GM18858 (cell line): ENCODE results near the gene XRCC4.
"Not testable (repeated sequence)": the region's sequence is repeated elsewhere in the genome, so short reads cannot be mapped to it uniquely, and the experiment has no call there.

Source experiments
- ATAC-seq: cut with Tn5 transposase; IDR thresholded peaks from one replicate; pipeline ENCODE4 v1.9.1; 2021; ENCODE audit not compliant: unreplicated experiment

The XRCC4 gene

DNA sequence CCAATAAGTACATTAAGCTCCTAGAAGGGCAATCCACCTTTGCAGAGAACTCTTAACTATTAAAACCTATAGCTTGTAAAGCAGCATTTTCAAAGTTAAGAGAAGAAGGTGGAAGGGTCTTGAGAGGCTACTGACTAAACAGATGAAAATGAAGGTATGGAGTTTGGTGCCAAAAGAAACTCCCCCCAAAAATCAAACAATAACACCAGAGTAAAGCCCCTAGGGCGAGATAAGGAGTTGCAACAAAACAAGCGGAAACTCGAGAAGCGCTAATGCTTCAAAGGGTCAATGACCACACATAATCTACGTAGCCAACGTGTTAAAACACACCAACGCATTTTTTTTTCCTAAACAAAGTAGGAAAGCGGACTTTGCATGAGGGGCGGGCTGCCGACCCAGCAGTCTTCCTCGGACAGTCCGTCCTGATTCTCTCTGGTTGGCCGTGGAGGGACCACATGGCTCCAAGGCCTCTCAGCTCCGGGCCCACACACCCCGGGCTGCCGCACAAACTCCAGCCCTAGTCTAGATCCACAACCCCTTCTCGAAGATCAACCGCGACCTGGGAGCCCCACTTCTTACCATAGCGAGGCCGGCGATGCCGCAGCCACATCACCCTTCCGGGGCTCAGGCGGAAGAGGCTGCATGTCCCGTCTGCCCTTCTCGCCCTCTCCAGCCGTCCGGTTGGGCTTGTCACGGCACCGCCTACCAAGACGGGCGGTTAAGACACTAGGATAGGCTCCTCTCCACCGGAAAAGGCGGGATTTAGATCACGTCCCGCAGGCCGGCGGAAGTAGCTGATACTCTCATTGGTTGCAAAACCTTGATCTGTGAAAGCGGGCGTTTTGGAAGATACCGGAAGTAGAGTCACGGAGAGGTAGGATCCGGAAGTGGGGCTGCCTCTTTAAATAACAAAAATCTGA is at the start of gene XRCC4, which contains the start of gene TMEM167A:
Gene XRCC4 (plus strand): TSS at position 806 of the 920 bp plus-strand sequence. CDS start 27,373 bp downstream, outside the sequence.
Gene TMEM167A (minus strand): TSS at position 653 of the 920 bp plus-strand sequence. CDS start 71 bp downstream, at position 582.
- ATAC-seq = peak; percentile 96

DNA sequence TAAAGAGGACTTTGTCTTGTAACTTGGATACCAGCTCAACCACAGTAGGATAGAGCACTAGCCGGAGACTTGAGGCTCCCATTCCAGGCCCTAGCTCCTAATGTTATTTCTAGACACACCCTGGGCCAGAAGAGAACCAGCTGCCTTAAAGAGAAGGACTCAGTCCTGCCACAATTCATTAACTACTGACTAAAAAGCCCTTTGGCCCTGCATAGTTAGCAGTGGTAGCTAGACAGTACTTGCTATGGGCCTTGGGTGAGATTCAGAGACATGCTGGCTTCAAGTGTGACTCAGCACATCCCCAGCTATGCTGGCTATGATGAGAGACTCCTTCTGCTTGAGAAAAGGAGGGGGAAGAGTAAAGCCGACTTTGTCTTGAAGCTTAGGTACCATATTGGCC is 47.4 kb upstream of the XRCC4 start:
- ATAC-seq = no peak

- ATAC-seq = no peak
Measured at GRCh38 chr5:83031381-83031780, 46.0 kb upstream of the XRCC4 start.

GRCh38 chr5:83034036-83034435 is 43.3 kb upstream of the XRCC4 start:
- no peak for ATAC-seq

DNA sequence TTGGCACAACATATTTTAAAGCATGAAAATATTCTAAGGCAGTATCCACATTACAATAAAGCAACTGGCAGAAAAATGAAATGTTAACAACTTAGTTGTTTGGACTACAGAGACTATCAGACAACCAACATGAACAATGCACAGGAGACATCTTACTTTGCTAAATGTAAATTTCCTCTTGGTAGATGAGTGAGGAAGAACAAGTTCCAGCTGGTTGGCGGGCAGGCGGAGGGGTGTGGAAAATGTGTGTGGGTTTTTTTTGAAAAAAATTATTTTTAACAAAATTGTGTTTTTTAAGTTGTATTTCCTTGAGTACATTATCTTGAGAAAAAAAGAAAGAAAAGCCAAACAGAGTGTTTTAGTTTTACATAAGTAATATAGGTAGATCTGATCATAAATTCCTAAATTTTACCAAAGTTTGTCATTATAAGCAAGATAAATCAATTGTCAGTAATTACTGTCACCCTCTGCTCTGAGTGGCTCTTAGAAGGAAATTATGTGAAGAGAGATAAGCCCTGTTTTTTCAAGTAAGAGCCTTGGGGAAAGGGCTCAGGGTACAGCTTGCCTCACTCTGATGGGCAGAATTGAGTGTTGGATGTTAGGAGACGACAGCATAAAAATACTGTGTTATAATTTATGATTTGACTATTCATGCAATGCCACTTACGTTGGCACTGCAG is 42.7 kb upstream of the XRCC4 start:
- no peak for ATAC-seq

DNA sequence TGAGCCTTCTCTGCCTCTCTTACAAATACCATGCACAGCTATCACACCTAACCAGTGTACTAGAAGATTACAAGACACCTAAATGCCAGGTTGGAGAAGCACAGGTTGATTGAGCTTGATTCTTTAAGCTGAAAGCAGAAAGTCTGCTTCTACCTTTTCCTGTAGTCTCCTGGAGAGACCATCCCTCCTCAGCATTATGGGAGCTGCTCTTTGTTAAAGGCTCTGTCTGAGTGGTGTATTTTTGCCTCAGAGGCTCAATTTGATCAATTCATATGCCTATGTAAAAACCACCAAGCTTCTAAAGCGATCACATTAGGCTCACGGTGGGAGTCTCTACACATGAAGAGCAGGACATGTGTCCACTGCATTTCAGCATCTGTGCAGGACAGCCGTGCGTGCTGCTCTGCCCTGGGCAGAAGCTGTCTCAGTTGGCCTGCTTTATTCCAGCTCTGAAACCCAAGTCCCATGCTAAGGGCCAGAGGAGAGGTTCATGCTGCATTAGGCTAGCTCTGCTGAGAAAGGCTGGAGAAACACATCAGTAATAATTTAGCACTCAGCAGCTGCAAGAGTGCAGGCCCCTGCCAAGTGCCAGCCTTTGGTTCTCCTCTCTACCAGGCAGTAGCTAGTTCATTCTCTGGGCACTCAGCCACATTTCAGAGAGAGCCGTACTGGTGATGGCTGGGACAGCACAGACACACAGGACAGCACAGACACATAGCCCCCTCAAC is 41.8 kb upstream of the XRCC4 start:
- no peak for ATAC-seq

GRCh38 chr5:83036991-83037575 is 40.3 kb upstream of the XRCC4 start:
- ATAC-seq = no peak

DNA sequence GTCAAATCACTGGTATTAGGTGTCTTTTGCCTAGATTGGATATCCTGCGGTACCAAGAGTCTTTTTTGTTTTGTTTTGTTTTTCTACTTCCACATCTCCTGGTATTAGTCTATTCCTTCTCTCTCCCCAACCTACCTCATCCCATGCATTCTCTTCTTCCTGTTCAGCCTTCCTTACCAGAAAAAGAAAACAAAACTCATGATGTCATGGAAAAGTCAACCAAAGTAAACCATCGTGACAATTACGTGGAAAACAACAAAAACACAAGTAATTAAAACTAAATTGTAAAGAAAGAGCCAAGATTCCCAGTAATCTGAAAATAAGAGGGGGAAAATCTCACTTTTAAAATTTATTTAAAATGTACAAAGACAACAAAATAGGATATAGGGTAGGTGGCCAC is 38.4 kb upstream of the XRCC4 start:
- no peak for ATAC-seq

DNA sequence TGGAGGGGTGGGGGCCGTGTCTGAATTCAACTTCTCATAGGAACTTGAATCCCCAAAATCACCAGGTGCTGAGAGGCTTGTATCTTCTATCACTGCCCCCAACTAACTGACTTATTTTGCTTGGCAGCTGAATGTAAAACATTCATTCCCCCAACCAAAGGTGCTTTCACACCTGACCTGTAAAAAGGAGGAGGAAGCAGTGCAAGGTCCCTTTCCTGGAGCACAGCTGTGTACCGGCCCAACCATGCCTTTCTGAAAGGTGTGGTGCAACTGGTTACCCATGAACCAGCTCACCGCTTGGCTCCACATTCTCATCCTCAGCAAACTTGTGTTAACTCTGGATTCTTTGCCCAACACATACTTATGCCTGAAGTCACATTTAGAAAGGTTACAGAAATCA is 34.8 kb upstream of the XRCC4 start:
- ATAC-seq = no peak

- no peak for ATAC-seq
Measured at GRCh38 chr5:83044926-83045325, 32.4 kb upstream of the XRCC4 start.

DNA sequence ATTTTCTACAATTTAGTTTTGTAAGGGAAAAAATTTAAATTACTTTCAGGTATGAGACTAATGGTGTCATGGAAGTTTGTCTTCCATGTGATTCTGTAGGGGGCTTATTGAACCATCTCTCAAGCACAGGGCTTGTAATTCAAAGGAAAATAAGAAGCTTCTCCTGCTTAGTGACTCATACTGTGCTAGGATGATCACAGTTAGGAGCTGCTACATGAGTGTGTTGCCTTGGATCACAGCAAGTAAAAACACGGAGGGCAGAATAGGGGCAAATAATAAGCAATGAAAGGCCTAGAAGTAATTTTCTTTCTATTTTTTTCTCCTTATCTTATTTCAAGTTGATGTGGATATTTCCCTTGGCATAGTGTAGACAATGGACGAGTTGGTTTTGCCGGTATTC is 29.1 kb upstream of the XRCC4 start:
- no peak for ATAC-seq

DNA sequence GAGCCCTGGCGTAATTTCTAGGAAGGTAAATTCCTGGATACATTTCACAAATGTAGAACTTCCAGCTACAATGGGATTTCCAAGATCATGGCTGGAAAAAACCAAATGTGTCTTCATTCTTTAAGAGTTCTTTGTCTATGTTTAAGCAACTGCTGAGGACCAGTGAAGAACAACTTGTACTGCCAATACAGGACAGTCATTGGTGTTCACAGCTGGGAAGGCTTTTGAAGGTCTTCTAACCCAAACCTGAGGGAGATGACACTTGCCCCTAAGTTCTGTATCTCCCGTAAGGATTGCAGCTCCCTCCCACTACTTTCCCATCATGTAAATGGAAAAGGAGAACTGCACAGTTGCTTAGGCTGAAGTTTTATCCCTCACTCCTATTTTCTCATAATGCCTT is 28.5 kb upstream of the XRCC4 start:
- no peak for ATAC-seq

- ATAC-seq = no peak
Measured at GRCh38 chr5:83049370-83049885, 27.9 kb upstream of the XRCC4 start.

DNA sequence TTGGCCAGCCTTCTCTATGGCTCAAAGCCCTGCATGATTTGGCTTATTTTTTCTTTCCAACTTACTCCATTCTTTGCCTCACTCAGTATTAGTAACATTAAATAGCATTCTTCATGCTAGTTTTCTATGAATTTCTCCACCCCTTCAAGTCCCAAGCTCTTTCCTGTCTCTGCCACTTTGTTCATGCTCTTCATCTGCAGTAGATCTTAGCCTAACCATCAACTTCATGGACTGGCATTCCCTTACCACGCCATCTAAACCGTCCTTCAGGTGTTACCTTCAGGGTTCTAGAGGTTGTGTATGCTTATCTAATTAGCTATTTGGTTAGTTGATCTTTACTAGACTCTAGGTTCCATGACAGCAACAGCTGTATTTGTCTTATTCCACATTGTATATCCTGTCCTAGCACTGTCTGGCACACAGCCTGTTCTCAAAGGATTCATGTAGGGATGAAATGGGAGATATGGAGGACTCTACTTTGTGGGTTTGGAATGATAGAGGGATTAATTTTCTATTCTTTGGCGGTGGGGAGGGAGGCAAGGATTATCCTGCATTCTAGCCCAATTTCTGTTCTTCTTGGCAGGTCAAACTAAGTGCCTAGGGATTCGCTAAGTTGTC is 26.5 kb upstream of the XRCC4 start:
- ATAC-seq = no peak

GRCh38 chr5:83055166-83055565 is 22.2 kb upstream of the XRCC4 start:
- ATAC-seq = no peak

GRCh38 chr5:83058726-83059125 is 18.6 kb upstream of the XRCC4 start:
- ATAC-seq = no peak

- no peak for ATAC-seq
Measured at GRCh38 chr5:83059341-83059740, 18.0 kb upstream of the XRCC4 start.

GRCh38 chr5:83066548-83067110 is 10.7 kb upstream of the XRCC4 start:
- ATAC-seq = no peak

DNA sequence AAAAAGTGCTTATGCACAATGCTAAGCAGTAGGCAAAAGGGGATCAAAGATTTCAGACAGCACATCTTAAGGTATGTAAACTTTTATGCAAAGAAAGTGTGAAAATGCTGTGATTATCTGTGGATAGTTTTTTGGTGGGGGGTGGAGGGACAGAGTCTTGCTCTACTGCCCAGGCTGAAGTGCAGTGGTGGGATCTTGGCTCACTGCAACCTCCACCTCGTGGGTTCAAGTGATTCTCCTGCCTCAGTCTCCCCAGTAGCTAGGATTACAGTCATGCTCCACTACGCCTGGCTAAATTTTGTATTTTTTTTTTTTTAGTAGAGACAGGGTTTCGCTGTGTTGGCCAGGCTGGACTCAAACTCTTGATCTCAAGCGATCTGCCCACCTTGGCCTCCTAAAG is 10.0 kb upstream of the XRCC4 start:
- ATAC-seq = not testable (repeated sequence)
